C4-2B (cell line): Measurements from ENCODE around the gene DLGAP3.

ENCODE experiments used
- H3K27ac ChIP-seq: fragments of 450-650 bp; 2 replicates; pipeline ENCODE4 v1.5.1; 2017
- CTCF ChIP-seq: fragments of 450-650 bp; conservative IDR thresholded peaks from 2 replicates; pipeline ENCODE4 v1.5.1; 2017; ENCODE audit warnings: mild to moderate bottlenecking
- ZFX ChIP-seq: fragments of 450-650 bp; IDR thresholded peaks from 2 replicates; pipeline ENCODE4 v1.6.1; 2017

DLGAP3 gene

GRCh38 chr1:34843392-34844251 lies 85.8 kb downstream of the DLGAP3 start:
- TF ChIP-seq ZFX (no peak), CTCF (no peak)
- no peak overlapping the region for H3K27ac ChIP-seq

GRCh38 chr1:34842952-34843371 lies 86.5 kb downstream of the DLGAP3 start:
- no peak overlapping the region for H3K27ac ChIP-seq
- no peak for TF ChIP-seq ZFX
- TF ChIP-seq CTCF, result no peak

GRCh38 chr1:34842073-34842472 lies 87.4 kb downstream of the DLGAP3 start:
- no peak for TF ChIP-seq CTCF
- TF ChIP-seq ZFX, result no peak
- no peak overlapping the region for H3K27ac ChIP-seq

GRCh38 chr1:34840426-34840825 lies 89.0 kb downstream of the DLGAP3 start:
- TF ChIP-seq ZFX (no peak), CTCF (no peak)
- H3K27ac ChIP-seq, result no peak overlapping the region

GRCh38 chr1:34839526-34840305 lies 89.7 kb downstream of the DLGAP3 start:
- no peak for TF ChIP-seq CTCF
- TF ChIP-seq ZFX, result no peak
- H3K27ac ChIP-seq, result no peak overlapping the region

- TF ChIP-seq CTCF, result no peak
- no peak for TF ChIP-seq ZFX
- H3K27ac ChIP-seq, result no peak overlapping the region
These were observed 95.7 kb downstream of the DLGAP3 start for GRCh38 chr1:34833711-34834110.

- no peak overlapping the region for H3K27ac ChIP-seq
These were observed 97.7 kb downstream of the DLGAP3 start for GRCh38 chr1:34831721-34832246.

More at GRCh38 chr1:34831721-34832246, 97.7 kb downstream of the DLGAP3 start:
- TF ChIP-seq ZFX (no peak), CTCF (no peak)
